Measurements from ENCODE around the gene ZNF892.
A peak's percentile ranks its signal among the peaks of the same experiment; 100 is the strongest.
"Not testable (repeated sequence)": the region's sequence is repeated elsewhere in the genome, so short reads cannot be mapped to it uniquely, and the experiment has no call there.

The ZNF892 gene

GRCh38 chr2:95231723-95232122, 24.4 kb downstream of the ZNF892 start:
- DNase-seq, result peak in 1 of 4 experiments; percentile 11

GRCh38 chr2:95232232-95232631, 24.9 kb downstream of the ZNF892 start:
- DNase-seq, result no peak

GRCh38 chr2:95234286-95234785, 27.0 kb downstream of the ZNF892 start:
- no peak for DNase-seq

GRCh38 chr2:95234816-95235215, 27.5 kb downstream of the ZNF892 start:
- no peak for DNase-seq

GRCh38 chr2:95238131-95238530, 30.8 kb downstream of the ZNF892 start:
- DNase-seq, result no peak

- no peak for DNase-seq
Measured at GRCh38 chr2:95240091-95240490, 32.8 kb downstream of the ZNF892 start.

GRCh38 chr2:95240556-95240955, 33.2 kb downstream of the ZNF892 start:
- DNase-seq, result no peak

GRCh38 chr2:95242084-95242483, 34.8 kb downstream of the ZNF892 start:
- DNase-seq, result not testable (repeated sequence)

Data from activated CD4-positive, CD25-positive, alpha-beta regulatory T cell (primary cell).